Measurements from ENCODE around the gene AVPR2.

The AVPR2 gene

DNA sequence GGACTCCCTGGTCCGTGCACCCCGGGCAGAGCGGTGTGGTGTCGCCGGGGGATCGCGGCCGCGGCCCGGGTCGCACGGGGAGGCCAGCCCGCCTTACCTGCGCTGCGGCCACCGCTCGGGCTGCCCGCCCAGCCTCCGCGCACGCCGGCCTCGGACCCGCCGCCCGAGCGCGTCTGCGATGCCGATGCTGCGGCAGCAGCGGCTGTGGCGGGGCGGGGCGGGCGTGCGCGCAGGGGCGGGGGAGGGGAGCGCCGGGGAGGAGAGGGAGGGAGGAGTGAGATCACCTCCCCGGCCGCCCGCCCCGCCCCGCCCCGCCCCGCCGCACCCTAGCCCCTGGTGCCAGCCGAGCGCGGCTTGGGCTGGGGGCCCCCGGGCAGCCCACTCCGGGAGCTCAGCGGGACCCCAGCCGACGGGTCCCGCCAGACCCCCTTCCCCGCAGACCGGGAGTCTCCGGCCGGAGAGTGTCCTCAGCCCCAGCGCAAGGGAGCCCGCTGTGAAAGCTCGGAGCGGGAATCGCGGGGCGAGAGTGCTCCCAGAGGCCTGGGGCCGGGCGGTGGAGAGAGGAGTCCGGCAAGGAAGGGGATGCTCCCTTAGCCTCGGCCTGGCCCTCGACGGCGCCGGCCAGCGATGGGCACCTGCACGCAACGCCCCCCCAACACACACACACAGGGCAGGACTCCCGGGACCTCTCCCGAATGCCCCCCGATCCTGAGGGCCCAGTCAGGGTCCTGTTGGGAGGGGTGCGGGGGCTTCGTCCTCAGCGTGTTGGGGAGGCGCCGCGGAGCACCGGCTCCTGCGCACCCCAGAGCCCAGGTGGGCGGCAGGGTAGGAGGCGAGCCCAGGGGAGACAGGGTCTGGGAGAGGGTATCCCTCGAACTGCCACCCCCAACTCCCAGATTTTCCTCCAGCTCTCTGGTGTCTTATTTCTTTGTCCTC is 18.2 kb upstream of the AVPR2 start, which contains the start of gene L1CAM:
TSS of gene L1CAM (minus strand) at position 206 of the 936 bp plus-strand sequence. CDS start 10,337 bp downstream, outside the sequence.
- no peak for DNase-seq (ENCODE audit: low read depth in 2 of 2)

DNA sequence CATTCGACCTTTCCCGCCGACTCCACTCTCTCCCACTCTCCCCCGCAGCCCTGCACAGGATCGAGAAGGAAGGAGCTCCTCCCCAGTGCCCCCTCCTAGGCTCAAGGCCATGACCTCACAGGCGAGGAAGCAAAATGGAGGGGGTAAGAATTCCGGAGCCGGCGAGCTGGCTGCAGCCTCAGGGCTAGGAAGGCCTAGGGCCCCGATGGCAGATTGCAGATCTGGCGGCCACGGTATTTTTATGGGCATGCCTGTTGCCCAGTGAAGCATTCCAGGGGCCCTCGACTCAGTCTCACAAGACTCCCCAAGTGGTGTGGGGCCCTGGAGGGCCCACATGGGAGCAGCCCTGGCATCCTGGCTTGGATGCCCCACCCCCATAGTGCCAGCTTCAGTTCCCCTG is 17.6 kb upstream of the AVPR2 start:
- DNase-seq (ENCODE audit: low read depth in 2 of 2): no peak

DNA sequence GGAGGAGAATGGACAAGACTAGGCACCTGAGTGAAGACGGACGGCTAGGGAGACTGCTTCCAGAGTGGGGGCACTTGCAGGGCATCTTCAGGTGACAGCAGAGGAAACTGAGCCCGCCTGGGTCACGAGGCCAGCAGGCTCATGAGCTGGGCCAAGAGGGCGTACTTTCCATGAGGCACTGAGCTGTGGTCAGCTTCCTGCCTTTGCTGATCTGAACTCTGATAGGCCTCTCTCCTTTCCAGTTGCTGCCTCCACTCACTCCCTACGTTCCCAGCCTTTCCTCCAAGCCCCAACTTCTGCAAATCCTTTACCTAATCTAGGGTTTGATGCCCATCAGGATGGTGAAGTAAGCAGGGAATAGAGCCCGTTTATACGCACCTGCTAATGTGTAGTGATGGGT is 17.1 kb upstream of the AVPR2 start:
- DNase-seq (ENCODE audit: low read depth in 2 of 2): no peak

DNA sequence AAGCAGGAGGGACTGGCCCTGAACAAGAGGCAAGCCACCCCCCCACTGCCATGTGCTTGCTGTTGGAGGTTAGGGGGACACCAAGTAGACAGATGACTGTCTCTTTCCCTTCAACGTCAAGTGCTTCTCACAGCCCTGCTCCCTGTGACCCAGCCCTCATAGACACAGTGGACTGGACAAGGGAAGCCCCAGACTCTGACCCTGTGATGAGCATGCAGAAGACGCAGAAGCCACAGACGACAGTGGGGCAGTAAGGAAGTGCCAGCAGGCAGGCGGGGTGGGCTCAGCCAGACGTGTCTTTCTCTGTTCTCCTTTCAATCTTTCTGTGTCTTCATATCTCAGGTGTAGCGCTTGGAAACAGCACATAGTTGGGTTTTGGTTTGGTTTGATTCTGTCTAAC is 16.1 kb upstream of the AVPR2 start:
- no peak for DNase-seq (ENCODE audit: low read depth in 2 of 2)

DNA sequence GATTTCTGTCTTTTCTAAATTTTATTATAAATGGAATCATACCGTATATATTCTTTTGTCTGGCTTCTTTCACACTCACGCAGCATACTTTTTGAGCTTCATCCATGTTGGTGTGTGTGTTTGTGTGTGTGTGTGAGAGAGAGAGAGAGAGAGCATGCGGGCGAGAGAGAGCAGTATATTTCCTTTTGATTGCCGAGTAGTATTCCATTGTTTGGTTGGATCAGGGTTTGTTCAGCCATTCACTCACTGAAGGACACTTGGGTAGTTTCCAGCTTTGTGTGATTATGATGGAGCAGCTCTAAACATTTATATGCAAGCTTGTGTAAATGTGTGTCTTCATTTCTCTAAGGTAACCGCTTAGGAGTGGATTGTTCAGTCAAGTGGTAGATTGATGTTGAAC is 15.3 kb upstream of the AVPR2 start:
- DNase-seq (ENCODE audit: low read depth in 2 of 2): no peak

DNA sequence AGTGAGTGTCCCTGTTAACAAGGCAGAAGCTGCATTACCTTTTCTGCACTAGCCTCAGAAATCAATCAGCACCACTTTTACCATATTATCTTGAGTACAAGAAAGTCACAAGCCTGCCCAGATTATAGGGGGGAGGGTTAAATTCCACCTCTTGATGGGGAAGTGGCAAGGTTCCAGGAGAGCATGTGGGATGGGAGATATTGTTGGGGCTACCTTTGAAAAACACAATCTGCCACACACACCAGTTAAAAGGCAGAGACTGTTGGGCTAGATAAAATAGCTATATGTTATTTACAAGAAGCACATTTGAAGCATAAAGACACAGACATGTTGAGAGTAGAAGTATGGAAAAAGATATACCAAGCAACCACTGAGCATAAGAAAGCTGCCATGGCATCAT is 6.6 kb upstream of the AVPR2 start:
- DNase-seq (ENCODE audit: low read depth in 2 of 2): no peak

DNA sequence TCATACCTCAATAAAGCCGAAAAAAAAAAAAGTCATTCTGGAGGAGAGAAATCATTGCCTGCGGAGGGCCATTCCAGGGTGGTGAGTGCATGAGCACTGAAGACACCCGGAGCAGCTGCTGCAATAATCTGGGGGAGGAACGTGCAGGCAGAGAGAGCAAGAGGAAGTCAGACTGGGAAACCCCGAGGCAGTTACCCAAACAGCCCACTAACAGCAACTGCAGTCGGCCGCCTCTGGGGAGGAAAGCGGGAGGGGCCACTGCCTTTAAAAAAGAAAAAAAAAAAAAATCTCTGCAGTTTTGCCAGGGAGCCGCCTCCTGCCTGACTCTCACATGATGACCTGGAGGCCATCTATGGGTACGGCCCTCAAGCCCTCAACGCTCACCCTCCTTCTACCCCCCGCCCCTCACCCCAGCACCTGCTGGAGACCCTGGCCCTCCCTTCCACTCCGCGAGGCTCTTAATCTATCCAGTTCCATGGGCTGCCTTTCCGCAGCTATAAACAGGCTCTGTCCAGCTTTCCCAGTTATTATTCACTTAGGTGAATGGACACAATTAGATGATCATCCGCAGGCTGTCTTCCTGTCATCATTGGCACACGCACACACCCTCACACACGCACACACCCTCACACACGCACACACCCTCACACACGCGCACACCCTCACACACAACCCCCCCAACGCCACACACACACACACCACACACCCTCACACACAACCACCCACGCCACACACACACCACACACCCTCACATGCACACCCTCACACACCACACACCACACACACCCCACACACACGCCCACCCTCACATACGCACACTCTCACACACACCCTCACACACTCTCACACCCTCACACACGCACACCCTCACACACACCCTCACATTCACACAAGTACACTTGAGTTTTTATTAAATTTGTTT is 3.4 kb upstream of the AVPR2 start:
- DNase-seq (ENCODE audit: low read depth in 2 of 2): peak; percentile 49 to 51

DNA sequence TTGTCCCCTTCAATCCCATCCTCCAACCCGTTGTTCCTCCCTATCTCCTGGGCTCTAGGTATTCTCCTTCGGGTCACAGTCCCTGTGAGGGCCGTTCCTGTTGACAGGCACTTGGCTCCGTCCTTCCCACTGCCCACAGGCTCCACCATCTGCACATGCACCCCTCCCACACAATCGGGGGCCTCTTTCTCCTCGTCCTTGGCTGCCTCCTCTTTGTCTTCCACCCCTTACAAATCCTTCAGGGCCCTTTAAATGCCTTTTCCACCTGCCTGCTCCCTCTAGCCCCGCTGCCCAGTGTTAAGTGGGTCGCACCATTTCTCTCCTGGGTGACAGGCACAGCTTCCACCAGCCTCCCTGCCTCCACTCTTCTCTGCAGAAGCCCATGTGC is 2.7 kb upstream of the AVPR2 start:
- DNase-seq (ENCODE audit: low read depth in 2 of 2): no peak

DNA sequence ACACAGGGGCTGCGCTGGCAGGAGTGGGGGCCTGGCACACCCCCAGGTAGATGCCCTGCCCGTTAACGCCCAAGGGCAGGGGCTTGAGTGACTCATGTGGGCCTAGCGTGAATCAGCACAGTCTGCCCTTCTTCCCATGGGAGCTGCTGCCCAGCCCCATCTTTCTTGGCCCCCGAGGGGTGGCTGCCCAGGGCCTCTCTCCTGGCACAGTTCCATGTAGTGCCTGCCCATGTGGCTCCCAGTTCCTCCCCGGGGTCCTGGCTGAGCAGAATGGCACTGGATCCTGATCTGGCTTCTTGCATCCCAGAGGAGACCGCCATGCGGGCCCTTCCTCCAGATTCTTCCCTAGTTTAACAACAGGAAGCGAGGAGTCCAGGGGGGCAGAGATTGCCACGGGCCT is 2.1 kb upstream of the AVPR2 start:
- DNase-seq (ENCODE audit: low read depth in 2 of 2): no peak

DNA sequence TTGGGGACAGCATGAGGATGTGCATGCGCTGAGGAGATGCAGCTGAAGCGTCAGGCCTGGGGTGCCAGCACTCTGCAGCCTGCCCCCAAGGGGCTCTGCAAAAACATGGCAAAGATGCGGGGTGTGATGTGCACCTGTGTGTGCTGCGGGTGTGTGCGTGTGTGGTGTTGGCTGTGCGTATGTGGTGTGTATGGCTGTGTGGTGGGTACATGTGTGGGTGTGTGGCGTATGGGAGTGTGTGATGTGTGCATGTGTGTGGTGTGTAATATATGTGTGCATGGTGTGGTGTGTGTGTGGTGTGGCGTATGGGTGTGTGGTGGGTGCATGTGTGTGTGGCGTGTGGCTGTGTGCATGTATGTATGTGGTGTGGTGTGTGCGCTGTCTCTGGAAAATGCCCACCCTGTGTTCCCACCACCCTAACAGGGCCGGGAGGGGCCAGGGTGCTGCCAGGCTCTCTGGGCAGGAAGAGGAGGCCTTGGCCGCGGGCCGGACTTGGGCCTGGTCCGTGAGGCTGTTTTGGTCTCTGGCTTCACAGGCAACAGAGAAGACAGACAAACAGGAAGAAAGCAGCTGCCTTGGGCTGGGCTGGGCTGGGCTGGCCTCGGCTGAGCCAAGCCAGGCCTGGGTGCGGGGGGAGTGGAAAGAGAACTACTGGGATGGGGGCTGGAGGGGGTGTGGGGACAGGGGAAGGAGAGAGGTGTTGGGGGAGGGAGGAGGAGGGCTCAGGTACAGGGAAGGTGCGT is 1.1 kb upstream of the AVPR2 start:
- DNase-seq (ENCODE audit: low read depth in 2 of 2): no peak

DNA sequence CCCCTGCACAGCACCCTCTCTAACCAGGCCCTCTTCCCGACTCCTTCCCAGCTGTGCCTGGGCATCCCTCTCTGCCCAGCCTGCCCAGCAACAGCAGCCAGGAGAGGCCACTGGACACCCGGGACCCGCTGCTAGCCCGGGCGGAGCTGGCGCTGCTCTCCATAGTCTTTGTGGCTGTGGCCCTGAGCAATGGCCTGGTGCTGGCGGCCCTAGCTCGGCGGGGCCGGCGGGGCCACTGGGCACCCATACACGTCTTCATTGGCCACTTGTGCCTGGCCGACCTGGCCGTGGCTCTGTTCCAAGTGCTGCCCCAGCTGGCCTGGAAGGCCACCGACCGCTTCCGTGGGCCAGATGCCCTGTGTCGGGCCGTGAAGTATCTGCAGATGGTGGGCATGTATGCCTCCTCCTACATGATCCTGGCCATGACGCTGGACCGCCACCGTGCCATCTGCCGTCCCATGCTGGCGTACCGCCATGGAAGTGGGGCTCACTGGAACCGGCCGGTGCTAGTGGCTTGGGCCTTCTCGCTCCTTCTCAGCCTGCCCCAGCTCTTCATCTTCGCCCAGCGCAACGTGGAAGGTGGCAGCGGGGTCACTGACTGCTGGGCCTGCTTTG is 1.1 kb downstream of the AVPR2 start:
- DNase-seq (ENCODE audit: low read depth in 2 of 2): no peak

DNA sequence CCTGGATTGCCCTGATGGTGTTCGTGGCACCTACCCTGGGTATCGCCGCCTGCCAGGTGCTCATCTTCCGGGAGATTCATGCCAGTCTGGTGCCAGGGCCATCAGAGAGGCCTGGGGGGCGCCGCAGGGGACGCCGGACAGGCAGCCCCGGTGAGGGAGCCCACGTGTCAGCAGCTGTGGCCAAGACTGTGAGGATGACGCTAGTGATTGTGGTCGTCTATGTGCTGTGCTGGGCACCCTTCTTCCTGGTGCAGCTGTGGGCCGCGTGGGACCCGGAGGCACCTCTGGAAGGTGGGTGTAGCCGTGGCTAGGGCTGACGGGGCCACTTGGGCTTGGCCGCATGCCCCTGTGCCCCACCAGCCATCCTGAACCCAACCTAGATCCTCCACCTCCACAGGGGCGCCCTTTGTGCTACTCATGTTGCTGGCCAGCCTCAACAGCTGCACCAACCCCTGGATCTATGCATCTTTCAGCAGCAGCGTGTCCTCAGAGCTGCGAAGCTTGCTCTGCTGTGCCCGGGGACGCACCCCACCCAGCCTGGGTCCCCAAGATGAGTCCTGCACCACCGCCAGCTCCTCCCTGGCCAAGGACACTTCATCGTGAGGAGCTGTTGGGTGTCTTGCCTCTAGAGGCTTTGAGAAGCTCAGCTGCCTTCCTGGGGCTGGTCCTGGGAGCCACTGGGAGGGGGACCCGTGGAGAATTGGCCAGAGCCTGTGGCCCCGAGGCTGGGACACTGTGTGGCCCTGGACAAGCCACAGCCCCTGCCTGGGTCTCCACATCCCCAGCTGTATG is 1.8 kb downstream of the AVPR2 start:
- DNase-seq (ENCODE audit: low read depth in 2 of 2): no peak

DNA sequence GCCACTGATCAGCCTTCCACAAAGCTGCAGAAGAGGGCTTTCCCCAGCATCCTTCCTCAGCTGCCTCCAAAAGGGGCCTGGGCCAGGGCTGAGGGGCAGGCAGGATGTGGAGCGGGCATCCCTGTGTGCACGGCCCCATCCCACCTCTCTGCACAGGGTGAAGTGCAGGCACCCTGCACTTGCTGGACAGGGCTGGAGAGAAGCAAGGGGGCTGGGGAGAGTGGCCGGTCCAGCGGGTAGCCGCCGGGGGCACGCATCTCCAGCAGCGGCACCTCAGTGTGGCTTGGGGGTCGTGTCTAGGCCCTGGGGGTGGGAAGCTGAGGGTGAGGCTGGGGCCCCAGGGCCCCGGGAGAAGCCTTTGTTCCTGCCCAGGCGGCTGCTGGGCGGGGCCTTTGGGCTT is 3.0 kb downstream of the AVPR2 start:
- DNase-seq (ENCODE audit: low read depth in 2 of 2): no peak

DNA sequence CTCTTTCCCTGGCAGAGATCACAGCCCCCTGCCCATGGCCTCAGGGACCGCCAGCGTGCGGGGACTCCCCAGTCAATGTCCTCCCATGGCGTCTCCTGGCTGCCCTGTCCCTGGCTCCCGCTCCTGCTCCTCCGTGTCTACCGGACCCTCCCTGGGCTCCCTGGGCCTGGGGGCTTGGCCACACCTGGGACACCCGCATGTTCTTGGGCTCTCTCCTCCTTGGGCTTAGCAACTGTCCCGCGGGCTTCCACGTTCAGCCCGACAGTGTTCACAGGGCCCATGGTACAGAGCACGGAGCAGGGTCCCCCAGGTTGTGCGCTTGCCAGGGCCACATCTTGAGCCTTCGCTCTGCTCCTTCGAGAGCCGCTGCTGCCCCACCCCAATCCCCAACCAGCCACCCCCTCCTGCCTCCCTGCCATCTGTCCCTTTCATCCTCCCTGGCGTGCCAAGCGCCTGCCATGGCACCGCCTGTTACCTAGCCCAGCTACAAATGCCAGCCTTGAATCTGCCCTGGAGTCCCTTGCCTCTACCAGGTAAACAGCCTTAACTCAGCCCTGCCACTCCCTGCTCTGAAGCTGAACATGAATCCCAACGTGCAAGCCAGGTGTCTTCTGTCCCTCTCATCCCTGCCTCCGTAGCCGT is 3.9 kb downstream of the AVPR2 start:
- no peak for DNase-seq (ENCODE audit: low read depth in 2 of 2)

DNA sequence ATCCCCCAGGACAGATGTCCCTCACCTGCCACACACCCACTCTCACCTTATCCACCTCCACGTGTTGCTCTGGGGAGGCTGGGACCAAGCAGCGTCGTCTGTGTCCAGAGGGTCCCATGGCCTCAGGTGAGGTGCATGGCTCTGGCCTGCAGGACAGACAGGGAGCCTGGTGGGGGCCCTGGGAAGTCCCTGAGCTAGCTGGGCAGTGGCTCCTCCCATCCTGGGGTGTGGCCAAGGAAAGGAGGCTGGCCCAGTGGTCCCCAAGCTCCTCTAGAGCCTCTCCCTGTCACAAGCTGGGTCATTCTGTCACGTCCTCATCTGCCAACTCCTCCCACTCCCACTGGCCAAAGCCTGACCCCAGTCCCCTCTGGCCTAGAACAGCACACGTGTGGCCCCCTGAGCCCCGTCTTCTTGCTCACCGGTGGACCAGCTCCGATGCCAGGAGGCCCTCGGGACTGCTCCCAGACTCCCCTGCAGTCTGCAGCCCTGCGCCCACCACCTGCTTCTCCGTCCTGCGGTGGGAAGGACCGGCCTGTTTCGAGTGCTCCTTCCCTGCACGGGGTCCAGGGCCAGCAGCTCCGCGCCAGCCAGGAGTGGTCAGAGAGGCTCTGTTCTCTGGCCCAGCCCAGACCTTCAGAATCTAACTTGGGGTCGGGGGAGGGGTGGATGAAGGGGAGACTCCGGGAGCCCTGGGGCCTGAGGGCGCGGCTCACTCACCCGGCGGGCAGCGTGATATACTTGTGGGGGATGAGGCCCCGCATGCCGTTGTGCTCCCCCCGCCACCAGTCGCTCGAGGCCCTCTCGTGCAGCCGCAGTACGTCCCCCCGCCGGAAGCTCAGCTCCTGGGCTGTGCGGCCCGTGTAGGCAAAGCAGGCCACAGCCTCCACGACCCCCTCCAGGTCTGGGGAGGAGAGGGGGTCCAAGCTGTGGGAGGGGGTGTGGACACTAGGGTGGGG is 4.8 kb downstream of the AVPR2 start:
- DNase-seq (ENCODE audit: low read depth in 2 of 2): no peak

DNA sequence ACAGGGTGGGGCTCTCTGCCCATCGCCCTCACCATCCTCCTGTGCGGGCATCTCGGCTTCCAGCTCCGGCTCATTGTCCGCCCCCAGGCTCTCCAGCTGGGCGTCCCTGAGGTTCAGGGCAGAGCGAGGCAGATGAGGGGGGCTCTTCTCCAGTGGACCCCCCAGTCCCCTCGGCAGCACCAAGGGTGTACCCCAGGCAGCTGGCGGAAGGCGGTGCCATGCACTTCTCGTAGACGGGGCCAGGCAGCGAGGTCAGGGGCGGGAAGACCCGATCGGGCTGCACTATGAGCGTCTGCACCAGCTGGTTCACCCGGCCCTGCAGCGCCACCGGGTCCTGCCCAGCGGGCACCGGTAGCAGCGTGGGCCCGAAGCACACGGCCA is 5.5 kb downstream of the AVPR2 start:
- no peak for DNase-seq (ENCODE audit: low read depth in 2 of 2)

DNA sequence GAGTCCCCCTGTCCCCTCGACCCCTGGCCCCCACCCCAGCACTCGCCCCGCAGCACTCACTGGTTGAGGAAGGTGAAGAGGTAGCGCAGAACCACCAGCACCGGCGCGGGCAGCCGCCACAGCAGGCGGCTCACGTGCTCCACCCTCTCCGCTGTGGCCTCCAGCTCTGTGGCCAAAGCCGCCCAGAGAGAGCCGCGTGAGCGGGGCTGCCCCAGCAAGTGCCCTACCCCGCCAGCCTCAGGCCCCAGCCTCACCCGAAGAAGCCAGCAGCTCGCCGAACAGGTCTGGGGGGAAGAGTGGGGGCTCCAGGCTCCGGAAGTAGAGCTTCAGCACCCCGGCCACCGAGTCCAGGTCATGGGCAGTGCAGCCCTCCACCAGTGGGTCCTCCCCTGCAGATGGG is 6.0 kb downstream of the AVPR2 start:
- no peak for DNase-seq (ENCODE audit: low read depth in 2 of 2)

DNA sequence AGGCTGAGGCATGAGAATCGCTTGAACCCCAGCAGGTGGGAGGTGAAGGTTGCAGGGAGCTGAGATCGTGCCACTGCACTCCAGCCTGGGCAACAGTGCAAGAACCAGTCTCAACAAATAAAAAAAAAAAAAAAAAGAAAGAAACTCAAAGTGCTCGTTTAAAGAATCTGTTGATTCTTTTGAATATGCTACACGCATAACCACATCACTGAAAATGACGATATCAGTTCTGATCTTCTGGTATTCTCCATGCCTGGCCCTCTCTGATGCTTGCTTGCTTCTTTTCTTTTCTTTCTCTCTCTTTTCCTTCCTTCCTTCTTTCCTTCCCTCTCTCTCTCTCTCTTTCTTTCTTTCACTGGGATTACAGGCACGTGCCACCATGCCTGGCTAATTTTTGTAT is 7.3 kb downstream of the AVPR2 start:
- DNase-seq (ENCODE audit: low read depth in 2 of 2): no peak

DNA sequence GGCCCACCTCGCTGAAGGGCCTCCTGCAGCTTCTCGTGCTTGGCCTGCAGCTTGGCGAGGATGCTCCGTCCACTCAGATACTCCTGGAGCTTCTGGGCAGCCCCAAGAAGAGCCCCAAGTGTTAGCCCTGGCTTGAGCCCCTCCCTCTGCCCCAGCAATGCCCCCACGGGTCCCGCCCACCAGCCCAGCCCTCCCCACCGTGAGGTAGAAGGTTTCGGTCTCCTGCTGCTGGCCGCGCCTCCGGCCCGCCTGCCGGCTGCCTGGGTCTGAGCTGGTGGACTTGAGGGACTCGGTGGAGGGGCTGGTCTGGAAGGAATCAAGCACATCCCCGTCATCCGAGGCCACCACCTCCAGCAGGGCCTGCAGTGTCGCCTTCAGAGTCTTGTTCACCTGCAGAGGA is 8.7 kb downstream of the AVPR2 start:
- no peak for DNase-seq (ENCODE audit: low read depth in 2 of 2)
